DND-41 (cell line): ENCODE data around the gene ELMO2.

Experiments used
- ATAC-seq: fragments of 200-7000 bp; cut with Tn5 transposase; 3 replicates; pipeline ENCODE4 v1.9.1; 2021; ENCODE audit warnings: low read depth; ENCODE audit not compliant: insufficient read depth
- DNase-seq: peaks from one replicate; pipeline ENCODE4 v3.0.0-alpha.2; 2020
- H2AFZ ChIP-seq: 2 replicates; pipeline ENCODE4 v1.6.0; 2012; ENCODE audit warnings: low read depth, low read length
- H3K27ac ChIP-seq: 2 replicates; pipeline ENCODE4 v1.5.1; 2012; ENCODE audit warnings: low read length, inconsistent platforms
- H3K27me3 ChIP-seq: fragments of 200-600 bp; sonication (generic); 2 replicates; pipeline ENCODE4 v1.6.0; 2012; ENCODE audit warnings: low read length, mild to moderate bottlenecking, inconsistent platforms; ENCODE audit not compliant: insufficient read depth, poor library complexity
- H3K36me3 ChIP-seq: 2 replicates; pipeline ENCODE4 v1.5.1; 2012; ENCODE audit warnings: low read length, inconsistent platforms; ENCODE audit not compliant: insufficient read depth
- H3K4me1 ChIP-seq: 2 replicates; pipeline ENCODE4 v1.5.1; 2012; ENCODE audit warnings: mild to moderate bottlenecking, low read length; ENCODE audit not compliant: insufficient read depth
- H3K4me2 ChIP-seq: 2 replicates; pipeline ENCODE4 v1.6.0; 2012; ENCODE audit warnings: mild to moderate bottlenecking, moderate library complexity, low read length, inconsistent platforms; ENCODE audit not compliant: insufficient read depth
- H3K4me3 ChIP-seq, 2 experiments: fragments of 200-600 bp in 1 of 2; shearing (Covaris generic) in 1 of 2; 2 replicates each; pipeline ENCODE4 v1.5.1; 2012 to 2016; ENCODE audit warnings: inconsistent platforms in 2 of 2, low read length in 2 of 2, mild to moderate bottlenecking in 2 of 2, low read depth in 1 of 2, moderate library complexity in 1 of 2
- H3K79me2 ChIP-seq: 2 replicates; pipeline ENCODE4 v1.6.0; 2012; ENCODE audit warnings: low read length, inconsistent platforms; ENCODE audit not compliant: insufficient read depth
- H3K9ac ChIP-seq: 2 replicates; pipeline ENCODE4 v1.6.0; 2012; ENCODE audit warnings: low read depth, mild to moderate bottlenecking, inconsistent platforms, low read length, moderate library complexity
- H3K9me3 ChIP-seq: 2 replicates; pipeline ENCODE4 v1.5.1; 2012; ENCODE audit warnings: low read length, moderate library complexity, mild to moderate bottlenecking, inconsistent platforms; ENCODE audit not compliant: insufficient read depth, severe bottlenecking
- H4K20me1 ChIP-seq: 2 replicates; pipeline ENCODE4 v1.6.0; 2012; ENCODE audit warnings: low read length; ENCODE audit not compliant: insufficient read depth
- EZH2 ChIP-seq: IDR thresholded peaks from 3 replicates; pipeline ENCODE4 v1.6.1; 2012; ENCODE audit warnings: borderline replicate concordance, low read depth, mild to moderate bottlenecking, moderate library complexity, low read length, inconsistent platforms; ENCODE audit not compliant: severe bottlenecking
- TF ChIP-seq, protein P1 (sequence below): IDR thresholded peaks from 2 replicates; pipeline ENCODE4 v1.5.1; 2012; ENCODE audit warnings: borderline replicate concordance, low read length, moderate library complexity, mild to moderate bottlenecking; ENCODE audit not compliant: poor library complexity, severe bottlenecking; ENCODE audit errors: extremely low read depth

The ELMO2 gene

DNA sequence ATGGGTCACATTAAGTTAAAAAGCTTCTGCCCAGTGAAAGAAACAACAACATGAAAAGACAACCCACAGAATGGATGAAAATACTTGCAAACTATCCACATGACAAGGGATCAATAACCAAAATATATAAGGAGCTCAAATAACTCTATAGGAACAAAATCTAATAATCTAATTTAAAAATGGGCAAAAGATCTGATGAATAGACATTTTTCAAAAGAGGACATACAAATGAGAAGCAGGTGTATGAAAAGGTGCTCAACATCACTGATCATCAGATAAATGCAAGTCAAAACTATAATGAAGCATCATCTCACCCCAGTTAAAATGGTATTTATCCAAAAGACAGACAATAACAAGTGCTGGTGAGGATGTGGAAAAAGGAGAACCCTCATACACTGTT, 21.0 kb upstream of the ELMO2 start:
- Histone ChIP-seq H3K9me3 (no peaks in the 10 kb centered on the region), H3K4me1 (no peaks in the 10 kb centered on the region), H2AFZ (no peak overlapping the region), H4K20me1 (no peaks in the 10 kb centered on the region), H3K36me3 (no peaks in the 10 kb centered on the region), H3K79me2 (no peaks in the 10 kb centered on the region), H3K27me3 (peaks cover 51% of the 10 kb centered on the region), H3K27ac (no peak overlapping the region), H3K9ac (no peak overlapping the region), H3K4me3 (no peak overlapping the region), H3K4me2 (no peak overlapping the region)
- TF ChIP-seq, protein P1, sequence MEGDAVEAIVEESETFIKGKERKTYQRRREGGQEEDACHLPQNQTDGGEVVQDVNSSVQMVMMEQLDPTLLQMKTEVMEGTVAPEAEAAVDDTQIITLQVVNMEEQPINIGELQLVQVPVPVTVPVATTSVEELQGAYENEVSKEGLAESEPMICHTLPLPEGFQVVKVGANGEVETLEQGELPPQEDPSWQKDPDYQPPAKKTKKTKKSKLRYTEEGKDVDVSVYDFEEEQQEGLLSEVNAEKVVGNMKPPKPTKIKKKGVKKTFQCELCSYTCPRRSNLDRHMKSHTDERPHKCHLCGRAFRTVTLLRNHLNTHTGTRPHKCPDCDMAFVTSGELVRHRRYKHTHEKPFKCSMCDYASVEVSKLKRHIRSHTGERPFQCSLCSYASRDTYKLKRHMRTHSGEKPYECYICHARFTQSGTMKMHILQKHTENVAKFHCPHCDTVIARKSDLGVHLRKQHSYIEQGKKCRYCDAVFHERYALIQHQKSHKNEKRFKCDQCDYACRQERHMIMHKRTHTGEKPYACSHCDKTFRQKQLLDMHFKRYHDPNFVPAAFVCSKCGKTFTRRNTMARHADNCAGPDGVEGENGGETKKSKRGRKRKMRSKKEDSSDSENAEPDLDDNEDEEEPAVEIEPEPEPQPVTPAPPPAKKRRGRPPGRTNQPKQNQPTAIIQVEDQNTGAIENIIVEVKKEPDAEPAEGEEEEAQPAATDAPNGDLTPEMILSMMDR: no peak
- no peak for TF ChIP-seq EZH2
- no peak for DNase-seq
- no peak for ATAC-seq

DNA sequence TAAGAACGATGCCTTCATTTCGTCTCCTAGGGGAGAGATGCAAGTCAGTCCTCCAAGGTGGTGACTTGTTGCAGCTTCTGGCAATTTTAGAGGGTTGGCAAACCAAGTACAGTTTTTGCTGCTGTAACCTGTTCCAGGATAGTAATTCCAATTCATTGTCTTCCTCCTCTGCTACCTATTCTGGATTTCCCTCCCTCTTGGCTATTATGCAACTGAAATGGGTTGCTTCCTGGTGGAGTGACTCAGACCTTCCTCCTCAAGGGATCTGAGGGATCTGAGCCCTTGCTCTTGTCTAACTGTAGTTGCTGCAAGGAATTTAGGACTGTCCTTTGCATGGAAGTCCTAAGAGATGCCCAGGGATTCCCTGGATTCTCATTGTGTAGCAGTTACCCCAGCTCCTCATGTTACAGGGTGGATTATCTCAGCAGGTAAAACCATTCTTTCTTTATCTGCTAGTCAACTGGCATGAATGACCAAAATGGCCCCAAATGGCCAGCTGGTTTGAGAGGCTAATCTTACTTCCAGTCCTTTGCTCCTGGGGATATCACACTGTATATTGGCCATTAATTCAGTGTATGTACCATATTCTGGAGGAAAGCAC, 17.6 kb upstream of the ELMO2 start:
- TF ChIP-seq, protein P1: no peak
- TF ChIP-seq EZH2: no peak
- DNase-seq (no peak), ATAC-seq (no peak)
- Histone ChIP-seq H3K27me3 (peaks cover 54% of the 10 kb centered on the region), H3K36me3 (no peaks in the 10 kb centered on the region), H3K79me2 (no peaks in the 10 kb centered on the region), H3K4me1 (no peaks in the 10 kb centered on the region), H2AFZ (no peak overlapping the region), H4K20me1 (no peaks in the 10 kb centered on the region), H3K9me3 (no peaks in the 10 kb centered on the region), H3K4me3 (no peak overlapping the region), H3K4me2 (no peak overlapping the region), H3K27ac (no peak overlapping the region), H3K9ac (no peak overlapping the region)

DNA sequence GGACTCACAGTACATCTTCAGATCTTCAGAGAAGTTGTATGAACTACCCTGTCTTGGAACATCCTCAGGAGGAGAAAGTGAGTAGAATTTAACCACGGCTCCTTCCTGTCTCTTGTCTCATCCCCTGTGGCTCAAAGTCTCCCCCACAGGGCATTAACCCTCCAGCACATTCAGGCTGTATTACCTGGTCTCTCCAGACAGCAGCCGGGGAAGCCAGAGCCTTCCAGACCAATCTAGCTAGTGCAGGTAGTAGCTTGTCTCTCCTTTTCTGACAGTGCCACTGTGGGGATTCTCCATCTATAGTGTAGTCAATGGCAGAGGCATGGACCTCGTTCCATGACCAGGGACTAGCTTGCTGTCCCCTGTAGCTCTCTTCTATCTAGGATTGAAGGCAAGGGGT, 16.9 kb upstream of the ELMO2 start:
- no peak overlapping the region for H3K4me2 ChIP-seq
- peaks cover 51% of the 10 kb centered on the region for H3K27me3 ChIP-seq
- TF ChIP-seq, protein P1: no peak
- TF ChIP-seq EZH2: no peak
- no peaks in the 10 kb centered on the region for H3K36me3 ChIP-seq
- no peaks in the 10 kb centered on the region for H3K9me3 ChIP-seq
- no peak overlapping the region for H3K9ac ChIP-seq
- no peaks in the 10 kb centered on the region for H4K20me1 ChIP-seq
- no peaks in the 10 kb centered on the region for H3K79me2 ChIP-seq
- H3K4me3 ChIP-seq: no peak overlapping the region
- no peaks in the 10 kb centered on the region for H3K4me1 ChIP-seq
- no peak overlapping the region for H2AFZ ChIP-seq
- ATAC-seq (no peak), DNase-seq (no peak)
- no peak overlapping the region for H3K27ac ChIP-seq
